ENCODE measurements around the gene KRT32. TPM values are rescaled to one million over a fixed set of nuclear protein-coding genes. Genes with fewer than 3 reads are reported as not detected.

Gene KRT32
- not detected in 2 replicates for total RNA-seq

GRCh38 chr17:41466988-41467387 lies at the start of gene KRT32:
Gene KRT32 (minus strand): TSS chr17:41467386. CDS start chr17:41467325, 61 bp downstream.
- no peak for DNase-seq (ENCODE audit: low read depth)
- no peak within 1 kb of the TSS for H3K4me3 ChIP-seq (ENCODE audit: low read depth, low read length)
- TF ChIP-seq, protein P1, sequence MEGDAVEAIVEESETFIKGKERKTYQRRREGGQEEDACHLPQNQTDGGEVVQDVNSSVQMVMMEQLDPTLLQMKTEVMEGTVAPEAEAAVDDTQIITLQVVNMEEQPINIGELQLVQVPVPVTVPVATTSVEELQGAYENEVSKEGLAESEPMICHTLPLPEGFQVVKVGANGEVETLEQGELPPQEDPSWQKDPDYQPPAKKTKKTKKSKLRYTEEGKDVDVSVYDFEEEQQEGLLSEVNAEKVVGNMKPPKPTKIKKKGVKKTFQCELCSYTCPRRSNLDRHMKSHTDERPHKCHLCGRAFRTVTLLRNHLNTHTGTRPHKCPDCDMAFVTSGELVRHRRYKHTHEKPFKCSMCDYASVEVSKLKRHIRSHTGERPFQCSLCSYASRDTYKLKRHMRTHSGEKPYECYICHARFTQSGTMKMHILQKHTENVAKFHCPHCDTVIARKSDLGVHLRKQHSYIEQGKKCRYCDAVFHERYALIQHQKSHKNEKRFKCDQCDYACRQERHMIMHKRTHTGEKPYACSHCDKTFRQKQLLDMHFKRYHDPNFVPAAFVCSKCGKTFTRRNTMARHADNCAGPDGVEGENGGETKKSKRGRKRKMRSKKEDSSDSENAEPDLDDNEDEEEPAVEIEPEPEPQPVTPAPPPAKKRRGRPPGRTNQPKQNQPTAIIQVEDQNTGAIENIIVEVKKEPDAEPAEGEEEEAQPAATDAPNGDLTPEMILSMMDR (IDR thresholded peaks at IDR 0.05; ENCODE audit: insufficient read depth, low read depth, low read length): no peak

DNA sequence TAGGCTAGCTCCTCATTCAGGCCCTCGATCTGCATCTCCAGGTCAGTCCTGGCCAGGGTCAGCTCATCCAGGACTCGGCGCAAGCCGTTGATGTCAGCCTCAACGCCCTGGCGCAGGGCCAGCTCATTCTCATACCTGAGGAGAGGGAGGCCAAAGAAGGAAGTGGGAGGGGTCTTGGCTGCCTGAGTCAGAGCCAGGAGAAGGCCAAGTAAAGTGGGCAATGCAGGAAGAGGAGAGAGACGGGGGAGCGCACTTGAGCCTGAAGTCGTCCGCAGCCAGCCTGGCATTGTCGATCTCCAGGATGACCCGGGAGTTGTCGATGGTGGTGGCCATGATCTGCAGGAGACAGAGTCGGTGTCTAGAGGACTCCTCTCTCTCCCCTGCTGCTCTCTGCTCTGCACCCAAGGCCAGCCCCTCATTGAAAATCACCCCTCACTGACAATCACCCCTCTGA lies 49.7 kb upstream of the KRT32 start:
- TF ChIP-seq, protein P1 (IDR thresholded peaks at IDR 0.05; ENCODE audit: insufficient read depth, low read depth, low read length): no peak
- no peak for DNase-seq (ENCODE audit: low read depth)
- no peak overlapping the region for H3K4me3 ChIP-seq (ENCODE audit: low read depth, low read length)

DNA sequence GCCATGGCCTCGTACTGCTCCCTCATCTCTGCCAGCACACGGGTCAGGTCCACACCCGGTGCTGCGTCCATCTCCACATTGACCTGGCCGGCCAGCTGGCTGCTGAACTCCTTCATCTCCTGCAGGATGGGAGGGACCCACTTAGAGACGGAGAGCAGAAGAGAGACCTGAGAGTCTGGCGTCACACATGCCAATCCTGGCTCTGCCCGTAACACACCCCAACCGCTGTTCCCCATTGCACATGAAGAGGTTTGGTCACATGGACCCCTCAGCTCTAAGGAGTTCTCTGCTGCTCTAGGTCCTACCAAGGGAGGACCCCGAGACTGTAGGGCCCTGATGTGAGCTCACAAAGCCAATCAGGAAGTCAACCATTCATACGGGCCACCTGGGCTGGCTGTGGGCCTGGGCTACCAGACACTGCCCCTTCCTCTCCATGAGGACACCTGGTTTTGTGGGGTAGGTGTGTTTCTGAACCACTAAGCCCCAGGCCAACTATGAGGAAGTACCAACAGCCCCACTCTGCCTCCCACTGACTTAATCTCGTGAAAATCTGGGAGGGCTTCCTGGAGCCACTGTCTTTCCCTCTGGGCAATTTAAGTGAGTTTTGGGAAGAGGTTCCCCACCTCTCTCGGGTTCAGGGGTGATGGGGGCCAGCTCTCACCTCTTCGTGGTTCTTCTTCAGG lies 49.1 kb upstream of the KRT32 start:
- DNase-seq (ENCODE audit: low read depth): no peak
- H3K4me3 ChIP-seq (ENCODE audit: low read depth, low read length): no peak overlapping the region
- TF ChIP-seq, protein P1 (IDR thresholded peaks at IDR 0.05; ENCODE audit: insufficient read depth, low read depth, low read length): no peak

DNA sequence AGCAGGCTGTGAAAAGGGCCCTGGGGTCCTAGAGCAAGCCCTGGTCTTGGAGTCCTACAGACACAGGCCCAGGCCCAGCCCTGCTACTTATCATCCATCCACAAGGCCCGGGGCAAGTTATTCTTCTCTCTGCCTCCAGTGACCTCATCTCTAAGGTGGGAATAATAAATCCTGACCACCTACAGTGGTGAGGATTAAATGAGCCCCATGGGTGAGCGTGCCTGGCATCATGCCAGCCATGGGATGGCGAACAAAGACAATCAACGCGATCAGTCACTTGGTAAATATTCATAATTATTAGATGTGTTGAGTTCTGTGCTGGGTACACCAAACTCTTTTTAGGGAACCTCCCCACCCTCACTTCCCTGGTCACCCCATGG lies 46.0 kb upstream of the KRT32 start:
- DNase-seq (ENCODE audit: low read depth): no peak

GRCh38 chr17:41512546-41513167 lies 45.5 kb upstream of the KRT32 start:
- TF ChIP-seq, protein P1 (IDR thresholded peaks at IDR 0.05; ENCODE audit: insufficient read depth, low read depth, low read length): no peak
- DNase-seq (ENCODE audit: low read depth): no peak
- no peak overlapping the region for H3K4me3 ChIP-seq (ENCODE audit: low read depth, low read length)

More for the DNA sequence above, 46.0 kb upstream of the KRT32 start:
- H3K4me3 ChIP-seq (ENCODE audit: low read depth, low read length): no peak overlapping the region
- TF ChIP-seq, protein P1 (IDR thresholded peaks at IDR 0.05; ENCODE audit: insufficient read depth, low read depth, low read length): no peak

GRCh38 chr17:41511716-41512115 lies 44.5 kb upstream of the KRT32 start:
- no peak for DNase-seq (ENCODE audit: low read depth)
- TF ChIP-seq, protein P1 (IDR thresholded peaks at IDR 0.05; ENCODE audit: insufficient read depth, low read depth, low read length): no peak
- no peak overlapping the region for H3K4me3 ChIP-seq (ENCODE audit: low read depth, low read length)

All from fibroblast of villous mesenchyme (primary cell).